ENCODE data around the gene TCERG1L.

Gene TCERG1L

GRCh38 chr10:131183546-131184045, 127.9 kb downstream of the TCERG1L start:
- H3K36me3 ChIP-seq (ENCODE audit: control insufficient read depth, insufficient read depth, low read length), result no peaks in the 10 kb centered on the region
- TF ChIP-seq CTCF (IDR thresholded peaks at IDR 0.05; ENCODE audit: insufficient read depth, low read length, poor library complexity, severe bottlenecking), result no peak
- no peak overlapping the region for H3K4me3 ChIP-seq (replicated peaks; ENCODE audit: low read depth, low read length)
- no peak for DNase-seq (ENCODE audit: extremely low read depth, insufficient read length)
- no peaks in the 10 kb centered on the region for H3K27me3 ChIP-seq (replicated peaks; ENCODE audit: control insufficient read depth, insufficient read depth, low read length)

GRCh38 chr10:131181456-131181855, 130.1 kb downstream of the TCERG1L start:
- Histone ChIP-seq H3K27me3 (replicated peaks; ENCODE audit: control insufficient read depth, insufficient read depth, low read length) (no peaks in the 10 kb centered on the region), H3K36me3 (ENCODE audit: control insufficient read depth, insufficient read depth, low read length) (no peaks in the 10 kb centered on the region), H3K4me3 (replicated peaks; ENCODE audit: low read depth, low read length) (no peak overlapping the region)
- DNase-seq (ENCODE audit: extremely low read depth, insufficient read length), result no peak
- no peak for TF ChIP-seq CTCF (IDR thresholded peaks at IDR 0.05; ENCODE audit: insufficient read depth, low read length, poor library complexity, severe bottlenecking)

GRCh38 chr10:131180740-131181415, 130.6 kb downstream of the TCERG1L start:
- no peak for TF ChIP-seq CTCF (IDR thresholded peaks at IDR 0.05; ENCODE audit: insufficient read depth, low read length, poor library complexity, severe bottlenecking)
- no peaks in the 10 kb centered on the region for H3K27me3 ChIP-seq (replicated peaks; ENCODE audit: control insufficient read depth, insufficient read depth, low read length)
- no peak overlapping the region for H3K4me3 ChIP-seq (replicated peaks; ENCODE audit: low read depth, low read length)
- no peaks in the 10 kb centered on the region for H3K36me3 ChIP-seq (ENCODE audit: control insufficient read depth, insufficient read depth, low read length)
- DNase-seq (ENCODE audit: extremely low read depth, insufficient read length), result no peak

GRCh38 chr10:131180086-131180485, 131.4 kb downstream of the TCERG1L start:
- Histone ChIP-seq H3K36me3 (ENCODE audit: control insufficient read depth, insufficient read depth, low read length) (no peaks in the 10 kb centered on the region), H3K4me3 (replicated peaks; ENCODE audit: low read depth, low read length) (no peak overlapping the region)

GRCh38 chr10:131179361-131179760, 132.2 kb downstream of the TCERG1L start:
- DNase-seq (ENCODE audit: extremely low read depth, insufficient read length), result no peak
- TF ChIP-seq CTCF (IDR thresholded peaks at IDR 0.05; ENCODE audit: insufficient read depth, low read length, poor library complexity, severe bottlenecking), result no peak
- Histone ChIP-seq H3K4me3 (replicated peaks; ENCODE audit: low read depth, low read length) (no peak overlapping the region), H3K27me3 (replicated peaks; ENCODE audit: control insufficient read depth, insufficient read depth, low read length) (no peaks in the 10 kb centered on the region), H3K36me3 (ENCODE audit: control insufficient read depth, insufficient read depth, low read length) (no peaks in the 10 kb centered on the region)

More at GRCh38 chr10:131180086-131180485, 131.4 kb downstream of the TCERG1L start:
- no peak for TF ChIP-seq CTCF (IDR thresholded peaks at IDR 0.05; ENCODE audit: insufficient read depth, low read length, poor library complexity, severe bottlenecking)
- DNase-seq (ENCODE audit: extremely low read depth, insufficient read length), result no peak
- H3K27me3 ChIP-seq (replicated peaks; ENCODE audit: control insufficient read depth, insufficient read depth, low read length), result no peaks in the 10 kb centered on the region
